ENCODE data around the gene HJV. TPM values are rescaled to one million over a fixed set of nuclear protein-coding genes. Genes with fewer than 3 reads are reported as not detected.

HJV gene
- total RNA-seq, 2 donors from 2014 or later: not detected

- Histone ChIP-seq H3K4me1 (ENCODE audit: control insufficient read depth in 1 of 2, low read depth in 2 of 2) (peaks cover 5 to 8% of the 10 kb centered on the region in 2 donors), H3K4me3 (no peak overlapping the region), H3K36me3 (no peaks in the 10 kb centered on the region), H3K27ac (no peak overlapping the region), H3K27me3 (replicated peaks; ENCODE audit: insufficient read depth) (no peaks in the 10 kb centered on the region), H3K9me3 (no peaks in the 10 kb centered on the region)
- ATAC-seq (ENCODE audit: insufficient number of reproducible peaks, low FRiP score, low read depth) (no peak), DNase-seq (ENCODE audit: low spot score) (no peak)
- no peak for TF ChIP-seq CTCF (IDR thresholded peaks at IDR 0.05)
Observed at GRCh38 chr1:146022403-146023127, 1.0 kb upstream of the HJV start.

- ATAC-seq (ENCODE audit: insufficient number of reproducible peaks, low FRiP score, low read depth): no peak
- no peak overlapping the region for H3K4me3 ChIP-seq
Observed at GRCh38 chr1:146021050-146021445, 487 bp downstream of the HJV start.

GRCh38 chr1:146020058-146021049 lies 1.2 kb downstream of the HJV start:
- no peak for TF ChIP-seq CTCF (IDR thresholded peaks at IDR 0.05)
- Histone ChIP-seq H3K27me3 (replicated peaks; ENCODE audit: insufficient read depth) (no peaks in the 10 kb centered on the region), H3K9me3 (no peaks in the 10 kb centered on the region), H3K4me1 (ENCODE audit: control insufficient read depth in 1 of 2, low read depth in 2 of 2) (peaks cover 5 to 8% of the 10 kb centered on the region in 2 donors), H3K27ac (no peak overlapping the region), H3K36me3 (no peaks in the 10 kb centered on the region), H3K4me3 (no peak overlapping the region)
- DNase-seq (ENCODE audit: low spot score) (no peak), ATAC-seq (ENCODE audit: insufficient number of reproducible peaks, low FRiP score, low read depth) (no peak)

More at GRCh38 chr1:146021050-146021445, 487 bp downstream of the HJV start:
- Histone ChIP-seq H3K36me3 (no peaks in the 10 kb centered on the region), H3K9me3 (no peaks in the 10 kb centered on the region), H3K27me3 (replicated peaks; ENCODE audit: insufficient read depth) (no peaks in the 10 kb centered on the region), H3K4me1 (ENCODE audit: control insufficient read depth in 1 of 2, low read depth in 2 of 2) (peaks cover 5 to 8% of the 10 kb centered on the region in 2 donors), H3K27ac (no peak overlapping the region)
- DNase-seq (ENCODE audit: low spot score): no peak
- TF ChIP-seq CTCF (IDR thresholded peaks at IDR 0.05): no peak

GRCh38 chr1:146019231-146020057 lies 2.1 kb downstream of the HJV start:
- ATAC-seq (ENCODE audit: insufficient number of reproducible peaks, low FRiP score, low read depth) (no peak), DNase-seq (ENCODE audit: low spot score) (no peak)
- H3K4me3 ChIP-seq: peak overlapping the region; percentile 58
- H3K9me3 ChIP-seq: no peaks in the 10 kb centered on the region
- peaks cover 5 to 8% of the 10 kb centered on the region in 2 donors for H3K4me1 ChIP-seq (ENCODE audit: control insufficient read depth in 1 of 2, low read depth in 2 of 2)
- no peak overlapping the region for H3K27ac ChIP-seq
- no peak for TF ChIP-seq CTCF (IDR thresholded peaks at IDR 0.05)
- no peaks in the 10 kb centered on the region for H3K36me3 ChIP-seq
- H3K27me3 ChIP-seq (replicated peaks; ENCODE audit: insufficient read depth): no peaks in the 10 kb centered on the region
